ENCODE data around the gene CORO2A.

DNA sequence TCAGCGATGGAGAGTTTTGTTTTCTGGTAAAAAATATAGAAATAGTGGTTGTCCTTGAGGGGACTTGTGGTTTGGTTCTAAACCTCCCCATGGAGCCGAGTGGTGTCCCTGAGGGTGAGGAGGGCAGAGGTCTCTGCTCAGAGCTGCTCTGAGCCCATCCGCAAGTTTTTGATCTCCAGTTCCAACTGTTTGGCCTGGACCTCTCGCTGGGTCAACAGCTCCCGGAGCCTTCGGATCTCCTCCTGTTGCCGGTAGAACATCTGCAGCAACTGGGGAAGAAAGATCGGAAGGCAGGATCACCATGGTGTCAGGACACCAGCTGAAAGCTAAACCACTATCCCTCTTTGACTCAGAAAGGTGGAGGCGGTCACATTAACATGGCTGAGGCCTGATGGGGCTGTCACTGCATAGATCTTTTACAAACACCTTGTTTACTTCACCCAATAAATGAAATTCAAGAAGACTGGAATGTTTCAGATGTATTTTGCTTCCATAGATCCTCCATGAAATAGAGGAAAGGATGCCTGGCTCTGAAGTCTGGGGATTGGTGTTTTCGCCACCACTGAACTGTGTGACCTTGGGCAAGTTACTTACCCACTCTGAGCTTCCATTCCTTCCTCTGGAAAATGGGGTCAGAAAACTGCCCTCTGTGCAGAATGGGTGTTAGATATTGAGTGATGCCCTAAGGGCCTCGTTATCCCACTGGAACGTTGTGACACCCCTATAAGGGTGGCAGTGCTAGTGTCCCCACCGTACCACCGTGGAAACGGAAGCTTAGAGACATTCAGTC lies 67.6 kb downstream of the CORO2A start:
- TF ChIP-seq, protein P1, sequence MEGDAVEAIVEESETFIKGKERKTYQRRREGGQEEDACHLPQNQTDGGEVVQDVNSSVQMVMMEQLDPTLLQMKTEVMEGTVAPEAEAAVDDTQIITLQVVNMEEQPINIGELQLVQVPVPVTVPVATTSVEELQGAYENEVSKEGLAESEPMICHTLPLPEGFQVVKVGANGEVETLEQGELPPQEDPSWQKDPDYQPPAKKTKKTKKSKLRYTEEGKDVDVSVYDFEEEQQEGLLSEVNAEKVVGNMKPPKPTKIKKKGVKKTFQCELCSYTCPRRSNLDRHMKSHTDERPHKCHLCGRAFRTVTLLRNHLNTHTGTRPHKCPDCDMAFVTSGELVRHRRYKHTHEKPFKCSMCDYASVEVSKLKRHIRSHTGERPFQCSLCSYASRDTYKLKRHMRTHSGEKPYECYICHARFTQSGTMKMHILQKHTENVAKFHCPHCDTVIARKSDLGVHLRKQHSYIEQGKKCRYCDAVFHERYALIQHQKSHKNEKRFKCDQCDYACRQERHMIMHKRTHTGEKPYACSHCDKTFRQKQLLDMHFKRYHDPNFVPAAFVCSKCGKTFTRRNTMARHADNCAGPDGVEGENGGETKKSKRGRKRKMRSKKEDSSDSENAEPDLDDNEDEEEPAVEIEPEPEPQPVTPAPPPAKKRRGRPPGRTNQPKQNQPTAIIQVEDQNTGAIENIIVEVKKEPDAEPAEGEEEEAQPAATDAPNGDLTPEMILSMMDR (IDR thresholded peaks at IDR 0.05; ENCODE audit: borderline replicate concordance, extremely low read depth, low read length, poor library complexity, severe bottlenecking), result no peak
- no peak for TF ChIP-seq EZH2 (IDR thresholded peaks at IDR 0.05; ENCODE audit: borderline replicate concordance, low read depth, low read length, severe bottlenecking)
